Mucosa of gallbladder (tissue), 1 donor: ENCODE data around the gene ZMYM4. TPM values are rescaled to one million over a fixed set of nuclear protein-coding genes. Genes with fewer than 3 reads are reported as not detected.
A peak's percentile ranks its signal among the peaks of the same experiment; 100 is the strongest.
"Not testable (repeated sequence)": the region's sequence is repeated elsewhere in the genome, so short reads cannot be mapped to it uniquely, and the experiment has no call there.

Experiments
- DNase-seq: peaks from one replicate; pipeline ENCODE4 v3.0.0-alpha.2; 2020; ENCODE audit warnings: low spot score
- total RNA-seq: library from RNA; stranded (reverse); gene quantifications from one replicate; pipeline ENCODE4 v1.2.1, GENCODE V29; 2021
- donor health status: DM: no; HTN: no; CAD: no.

ZMYM4 gene
- total RNA-seq, result 55.5 TPM

GRCh38 chr1:35268282-35269200 lies at the start of gene ZMYM4:
TSS of gene ZMYM4 (plus strand) at chr1:35268709. CDS start at chr1:35269047, 338 bp downstream.
- DNase-seq, result peak; percentile 93

- no peak for DNase-seq
Observed at GRCh38 chr1:35220976-35221375, 47.5 kb upstream of the ZMYM4 start.

GRCh38 chr1:35222322-35223083 lies 46.0 kb upstream of the ZMYM4 start:
- no peak for DNase-seq

- no peak for DNase-seq
Observed at GRCh38 chr1:35223084-35223630, 45.4 kb upstream of the ZMYM4 start.

- no peak for DNase-seq
Observed at GRCh38 chr1:35226546-35226945, 42.0 kb upstream of the ZMYM4 start.

- no peak for DNase-seq
Observed at GRCh38 chr1:35229587-35230360, 38.7 kb upstream of the ZMYM4 start.

- DNase-seq, result no peak
Observed at GRCh38 chr1:35231287-35231686, 37.2 kb upstream of the ZMYM4 start.

GRCh38 chr1:35236772-35237171 lies 31.7 kb upstream of the ZMYM4 start:
- not testable (repeated sequence) for DNase-seq

GRCh38 chr1:35243691-35244090 lies 24.8 kb upstream of the ZMYM4 start:
- DNase-seq, result peak; percentile 68

- no peak for DNase-seq
Observed at GRCh38 chr1:35247256-35247655, 21.3 kb upstream of the ZMYM4 start.

GRCh38 chr1:35253941-35254340 lies 14.6 kb upstream of the ZMYM4 start:
- no peak for DNase-seq

- no peak for DNase-seq
Observed at GRCh38 chr1:35255276-35255675, 13.2 kb upstream of the ZMYM4 start.

GRCh38 chr1:35259561-35259960 lies 8.9 kb upstream of the ZMYM4 start:
- no peak for DNase-seq

GRCh38 chr1:35261412-35262120 lies 6.9 kb upstream of the ZMYM4 start:
- DNase-seq, result no peak

GRCh38 chr1:35264035-35264434 lies 4.5 kb upstream of the ZMYM4 start:
- DNase-seq, result no peak

- DNase-seq, result peak; percentile 40
Observed at GRCh38 chr1:35264871-35265270, 3.6 kb upstream of the ZMYM4 start.

- DNase-seq, result no peak
Observed at GRCh38 chr1:35266306-35266705, 2.2 kb upstream of the ZMYM4 start.

- no peak for DNase-seq
Observed at GRCh38 chr1:35269201-35269988, 886 bp downstream of the ZMYM4 start.

GRCh38 chr1:35269989-35270289 lies 1.4 kb downstream of the ZMYM4 start:
- DNase-seq, result no peak

- no peak for DNase-seq
Observed at GRCh38 chr1:35270836-35271235, 2.3 kb downstream of the ZMYM4 start.
